Muscle layer of colon (tissue), 2 donors: ENCODE data around the gene CIDEC.

Source experiments
- H3K27ac ChIP-seq: one replicate; pipeline ENCODE4 v1.7.0; 2013; ENCODE audit warnings: low read depth, mild to moderate bottlenecking, low read length, moderate library complexity
- H3K27me3 ChIP-seq, 2 donors: one replicate each; pipeline ENCODE4 v1.7.0; 2013; ENCODE audit warnings: low read length in 2 of 2, mild to moderate bottlenecking in 2 of 2; ENCODE audit not compliant: insufficient read depth in 2 of 2, control insufficient read depth in 1 of 2
- H3K36me3 ChIP-seq: one replicate; pipeline ENCODE4 v1.7.0; 2013; ENCODE audit warnings: mild to moderate bottlenecking, low read length; ENCODE audit not compliant: insufficient read depth
- H3K4me1 ChIP-seq: one replicate; pipeline ENCODE4 v1.7.0; 2013; ENCODE audit warnings: mild to moderate bottlenecking, low read length; ENCODE audit not compliant: insufficient read depth
- H3K4me3 ChIP-seq, 2 donors: one replicate each; pipeline ENCODE4 v1.7.0; 2013; ENCODE audit warnings: low read length in 2 of 2, low read depth in 1 of 2, mild to moderate bottlenecking in 1 of 2, moderate library complexity in 1 of 2
- H3K9ac ChIP-seq: one replicate; pipeline ENCODE4 v1.7.0; 2013; ENCODE audit warnings: low read length
- H3K9me3 ChIP-seq: one replicate; pipeline ENCODE4 v1.7.0; 2013; ENCODE audit warnings: mild to moderate bottlenecking, low read length
- donor health status: abdominal sarcoma.
- donor health status: Adenocarcinoma of cecum.

Gene CIDEC

GRCh38 chr3:9834520-9835380, 45.3 kb downstream of the CIDEC start:
- no peak overlapping the region for H3K9ac ChIP-seq
- no peaks in the 10 kb centered on the region for H3K4me1 ChIP-seq
- no peaks in the 10 kb centered on the region for H3K9me3 ChIP-seq
- H3K27me3 ChIP-seq, result no peaks in the 10 kb centered on the region
- H3K36me3 ChIP-seq, result peaks cover 42% of the 10 kb centered on the region
- no peak overlapping the region for H3K27ac ChIP-seq
- no peak overlapping the region for H3K4me3 ChIP-seq

DNA sequence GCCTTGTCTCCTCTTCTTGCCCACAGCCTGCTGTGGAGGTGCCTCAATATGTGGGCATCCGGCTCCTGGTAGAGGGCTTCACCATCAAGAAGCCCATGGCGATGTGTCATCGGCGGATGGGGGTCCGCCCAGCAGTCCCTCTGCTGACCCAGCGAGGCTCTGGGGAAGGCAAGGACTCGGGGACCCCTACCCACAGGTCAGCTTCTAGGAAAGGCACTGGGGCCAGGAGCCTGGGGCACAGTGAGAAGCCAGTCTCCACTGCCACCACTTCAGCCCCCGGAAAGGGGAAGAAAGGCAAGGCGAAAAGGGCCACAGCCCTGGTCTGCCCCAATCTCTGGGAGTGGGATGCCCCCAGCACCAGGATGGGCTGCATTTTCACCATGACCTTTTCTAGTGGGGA, 47.0 kb downstream of the CIDEC start:
- Histone ChIP-seq H3K4me3 (no peak overlapping the region), H3K9ac (no peak overlapping the region), H3K27ac (no peak overlapping the region), H3K27me3 (no peaks in the 10 kb centered on the region), H3K36me3 (peaks cover 39% of the 10 kb centered on the region), H3K9me3 (no peaks in the 10 kb centered on the region), H3K4me1 (no peaks in the 10 kb centered on the region)

GRCh38 chr3:9831253-9831652, 48.8 kb downstream of the CIDEC start:
- Histone ChIP-seq H3K9ac (no peak overlapping the region), H3K36me3 (peaks cover 43% of the 10 kb centered on the region), H3K27ac (no peak overlapping the region), H3K9me3 (no peaks in the 10 kb centered on the region), H3K27me3 (no peaks in the 10 kb centered on the region), H3K4me1 (no peaks in the 10 kb centered on the region), H3K4me3 (no peak overlapping the region)

GRCh38 chr3:9828801-9829755, 51.0 kb downstream of the CIDEC start:
- Histone ChIP-seq H3K9ac (no peak overlapping the region), H3K4me1 (no peaks in the 10 kb centered on the region), H3K4me3 (no peak overlapping the region), H3K36me3 (peaks cover 36% of the 10 kb centered on the region), H3K27me3 (no peaks in the 10 kb centered on the region), H3K27ac (no peak overlapping the region), H3K9me3 (no peaks in the 10 kb centered on the region)

DNA sequence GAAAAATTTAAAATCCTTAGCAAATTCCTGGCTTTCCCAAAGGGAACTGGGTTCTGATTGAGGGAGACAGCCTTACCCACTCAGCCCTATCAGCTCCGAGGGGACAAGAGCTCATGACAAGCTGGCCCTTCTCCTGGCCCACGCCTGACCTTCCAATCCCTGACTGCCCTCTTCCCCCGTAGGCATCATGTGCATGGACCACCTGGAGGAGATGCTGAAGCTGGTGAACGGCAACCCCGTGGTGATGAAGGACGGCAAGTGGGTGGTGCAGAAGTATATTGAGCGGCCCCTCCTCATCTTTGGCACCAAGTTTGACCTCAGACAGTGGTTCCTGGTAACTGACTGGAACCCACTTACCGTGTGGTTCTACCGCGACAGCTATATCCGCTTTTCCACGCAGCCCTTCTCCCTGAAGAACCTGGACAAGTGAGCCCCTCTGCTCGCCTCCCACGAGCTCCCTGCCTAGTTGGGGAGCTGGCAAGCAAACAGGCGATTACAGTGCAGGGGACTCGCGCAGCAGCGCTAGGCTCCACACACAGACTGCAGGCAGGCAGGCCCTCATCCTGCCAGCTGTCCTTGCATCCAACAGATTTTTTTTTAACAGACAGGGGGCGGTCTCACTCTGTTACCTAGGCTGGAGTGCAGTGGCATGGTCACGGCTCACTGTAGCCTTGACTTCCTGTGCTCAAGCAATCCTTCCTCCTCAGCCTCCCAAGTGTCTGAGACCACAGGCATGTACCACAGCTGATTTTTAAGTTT, 53.1 kb downstream of the CIDEC start:
- Histone ChIP-seq H3K4me3 (no peak overlapping the region), H3K4me1 (no peaks in the 10 kb centered on the region), H3K9ac (no peak overlapping the region), H3K27ac (no peak overlapping the region), H3K36me3 (peaks cover 24% of the 10 kb centered on the region), H3K9me3 (no peaks in the 10 kb centered on the region), H3K27me3 (no peaks in the 10 kb centered on the region)

DNA sequence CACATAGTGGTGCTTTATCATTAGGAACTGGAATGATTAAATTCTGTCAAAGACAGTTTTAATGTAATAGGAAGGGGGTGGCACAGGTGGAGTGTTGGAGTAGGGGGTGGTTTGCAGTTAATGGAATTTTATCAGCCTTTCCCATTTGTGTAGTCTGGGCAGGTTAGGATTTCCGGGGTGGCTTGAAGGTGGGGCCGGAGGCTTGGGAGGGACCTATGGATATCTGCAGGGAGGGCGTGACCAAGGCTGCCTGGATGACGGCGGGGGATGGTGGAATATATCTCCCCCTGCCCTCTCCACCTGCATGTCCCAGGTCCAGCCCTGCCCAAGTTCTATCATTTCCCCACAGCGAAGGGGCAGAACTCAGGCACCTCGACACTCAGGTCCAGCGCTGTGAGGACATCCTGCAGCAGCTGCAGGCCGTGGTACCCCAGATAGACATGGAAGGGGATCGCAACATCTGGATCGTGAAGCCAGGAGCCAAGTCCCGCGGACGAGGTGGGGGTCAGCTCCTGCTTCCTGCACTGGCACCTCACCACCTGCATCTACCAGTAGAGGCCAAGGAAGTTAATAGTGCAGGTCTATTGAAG, 54.5 kb downstream of the CIDEC start:
- Histone ChIP-seq H3K27me3 (no peaks in the 10 kb centered on the region), H3K36me3 (peaks cover 34% of the 10 kb centered on the region), H3K4me1 (no peaks in the 10 kb centered on the region), H3K27ac (no peak overlapping the region), H3K9ac (no peak overlapping the region), H3K9me3 (no peaks in the 10 kb centered on the region), H3K4me3 (no peak overlapping the region)

DNA sequence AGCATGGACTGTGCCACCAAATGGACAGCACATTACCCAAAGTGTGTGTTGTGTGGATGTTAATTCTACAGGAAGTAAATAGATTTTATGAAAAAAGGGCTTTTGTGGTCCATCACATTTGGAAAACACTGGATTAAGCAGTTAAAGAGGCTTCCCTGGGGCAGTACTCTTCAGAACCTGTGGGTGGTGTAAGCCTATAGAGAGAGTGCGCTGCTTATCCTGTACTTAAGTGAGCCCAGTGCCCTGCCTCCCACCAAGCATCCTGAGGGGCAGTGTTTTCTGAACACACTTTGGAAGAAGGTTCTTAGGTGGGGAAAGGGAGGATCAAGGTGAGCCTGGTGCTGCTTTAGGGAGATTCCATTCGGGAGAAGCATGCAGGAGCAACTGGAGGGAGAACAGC, 59.1 kb downstream of the CIDEC start:
- no peaks in the 10 kb centered on the region for H3K27me3 ChIP-seq
- no peak overlapping the region for H3K27ac ChIP-seq
- H3K4me3 ChIP-seq, result no peak overlapping the region
- H3K4me1 ChIP-seq, result no peaks in the 10 kb centered on the region
- peaks cover 30% of the 10 kb centered on the region for H3K36me3 ChIP-seq
- H3K9me3 ChIP-seq, result no peaks in the 10 kb centered on the region
- no peak overlapping the region for H3K9ac ChIP-seq

GRCh38 chr3:9820543-9820942, 59.5 kb downstream of the CIDEC start:
- Histone ChIP-seq H3K27ac (no peak overlapping the region), H3K4me1 (no peaks in the 10 kb centered on the region), H3K36me3 (peaks cover 30% of the 10 kb centered on the region), H3K9me3 (no peaks in the 10 kb centered on the region), H3K4me3 (no peak overlapping the region), H3K27me3 (no peaks in the 10 kb centered on the region), H3K9ac (no peak overlapping the region)

GRCh38 chr3:9818666-9819335, 61.3 kb downstream of the CIDEC start:
- H3K9me3 ChIP-seq, result no peaks in the 10 kb centered on the region
- H3K36me3 ChIP-seq, result peaks cover 29% of the 10 kb centered on the region
- H3K4me3 ChIP-seq, result no peak overlapping the region
- no peak overlapping the region for H3K9ac ChIP-seq
- H3K27me3 ChIP-seq, result no peaks in the 10 kb centered on the region
- no peak overlapping the region for H3K27ac ChIP-seq
- no peaks in the 10 kb centered on the region for H3K4me1 ChIP-seq

GRCh38 chr3:9817436-9817835, 62.6 kb downstream of the CIDEC start:
- Histone ChIP-seq H3K9ac (no peak overlapping the region), H3K27me3 (no peaks in the 10 kb centered on the region), H3K9me3 (no peaks in the 10 kb centered on the region), H3K4me3 (no peak overlapping the region), H3K4me1 (no peaks in the 10 kb centered on the region), H3K27ac (no peak overlapping the region), H3K36me3 (peaks cover 25% of the 10 kb centered on the region)
